Measurements from ENCODE around the gene CBARP. TPM values are rescaled to one million over a fixed set of nuclear protein-coding genes. Genes with fewer than 3 reads are reported as not detected.

The CBARP gene
- total and polyA plus RNA-seq, 7 experiments from 2014 or later, result 0.15 to 0.27 TPM; not detected in 5

DNA sequence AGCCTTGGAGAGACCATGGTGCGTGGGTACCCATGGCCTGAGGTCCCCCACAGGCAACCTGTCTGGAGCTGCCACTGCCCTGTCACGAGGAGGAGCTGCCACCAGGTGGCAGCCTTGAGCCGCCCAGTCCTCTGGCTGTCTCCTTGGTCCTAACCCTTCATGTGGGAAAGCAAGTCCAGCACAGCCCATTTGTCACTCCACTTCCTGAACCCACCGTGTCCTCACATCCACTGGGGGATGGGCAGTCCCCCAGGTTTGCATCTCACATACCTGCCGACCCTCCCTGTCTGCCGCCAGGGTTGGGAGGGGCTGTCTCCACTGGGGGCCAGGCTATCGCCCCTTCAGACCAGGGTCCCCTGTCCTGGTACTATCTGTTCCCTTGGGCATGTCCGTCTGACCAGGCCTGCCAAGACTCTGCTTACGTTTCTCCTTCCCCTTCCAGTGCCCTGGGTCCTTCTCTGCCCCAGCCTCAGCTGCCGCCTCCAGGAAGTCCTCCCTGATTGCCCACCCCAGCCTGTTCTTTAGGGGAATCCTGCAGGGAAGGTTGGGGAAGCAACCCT, 42.1 kb upstream of the CBARP start:
- ATAC-seq (no peak), DNase-seq (peak; percentile 59 to 84 (median 73))
- Mint-ChIP-seq H3K27ac (peak overlapping the region in 7 of 9 donors; percentile 43 to 90 (median 76)), H3K4me3 (peak overlapping the region in 4 of 10 donors; percentile 32 to 77 (median 48)), H3K36me3 (peaks cover 0 to 15% (median 3%) of the 10 kb centered on the region in 5 donors), H3K27me3 (peaks cover 9 to 14% (median 9%) of the 10 kb centered on the region in 5 donors), H3K4me1 (peaks cover 15 to 28% (median 20%) of the 10 kb centered on the region in 7 donors), H3K9me3 (peaks cover 0 to 2% (median 0%) of the 10 kb centered on the region in 11 donors)
- Histone ChIP-seq H3K27ac (ENCODE audit: low read depth, low read length) (no peak overlapping the region), H3K27me3 (ENCODE audit: control insufficient read depth in 2 of 2, insufficient read depth in 2 of 2, low read length in 2 of 2) (peaks cover 0 to 3% of the 10 kb centered on the region in 2 donors), H3K36me3 (ENCODE audit: control insufficient read depth in 2 of 3, insufficient read depth in 3 of 3, low read length in 3 of 3) (peaks cover 0 to 30% (median 2%) of the 10 kb centered on the region in 3 experiments), H3K9me3 (ENCODE audit: control insufficient read depth in 2 of 3, low read length in 3 of 3) (no peaks in the 10 kb centered on the region), H3K4me3 (ENCODE audit: low read length) (no peak overlapping the region), H3K4me1 (ENCODE audit: control insufficient read depth in 2 of 2, insufficient read depth in 2 of 2, low read length in 2 of 2) (peaks cover 6 to 17% of the 10 kb centered on the region in 2 donors)
- ChIA-PET POLR2A (interaction anchor here (0.6 to 2.2 kb wide), 2 partner anchors 10 to 1058 kb away, joined by 3 to 16 read pairs; partner anchors contain the start of gene CIRBP), CTCF (interaction anchor here (0.8 to 1.1 kb wide), 4 partner anchors 11 to 101 kb away, joined by 3 to 4 read pairs (median 4); partner anchors contain the start of gene CIRBP)
- intact Hi-C loops (cut with micrococcal nuclease), result loop anchor here (1.0 to 5.0 kb wide), 5 partner anchors 72 to 312 kb away; partner anchors contain the start of genes MBD3 (in 1 of the 2) and NDUFS7 (in 1 of the 2)

DNA sequence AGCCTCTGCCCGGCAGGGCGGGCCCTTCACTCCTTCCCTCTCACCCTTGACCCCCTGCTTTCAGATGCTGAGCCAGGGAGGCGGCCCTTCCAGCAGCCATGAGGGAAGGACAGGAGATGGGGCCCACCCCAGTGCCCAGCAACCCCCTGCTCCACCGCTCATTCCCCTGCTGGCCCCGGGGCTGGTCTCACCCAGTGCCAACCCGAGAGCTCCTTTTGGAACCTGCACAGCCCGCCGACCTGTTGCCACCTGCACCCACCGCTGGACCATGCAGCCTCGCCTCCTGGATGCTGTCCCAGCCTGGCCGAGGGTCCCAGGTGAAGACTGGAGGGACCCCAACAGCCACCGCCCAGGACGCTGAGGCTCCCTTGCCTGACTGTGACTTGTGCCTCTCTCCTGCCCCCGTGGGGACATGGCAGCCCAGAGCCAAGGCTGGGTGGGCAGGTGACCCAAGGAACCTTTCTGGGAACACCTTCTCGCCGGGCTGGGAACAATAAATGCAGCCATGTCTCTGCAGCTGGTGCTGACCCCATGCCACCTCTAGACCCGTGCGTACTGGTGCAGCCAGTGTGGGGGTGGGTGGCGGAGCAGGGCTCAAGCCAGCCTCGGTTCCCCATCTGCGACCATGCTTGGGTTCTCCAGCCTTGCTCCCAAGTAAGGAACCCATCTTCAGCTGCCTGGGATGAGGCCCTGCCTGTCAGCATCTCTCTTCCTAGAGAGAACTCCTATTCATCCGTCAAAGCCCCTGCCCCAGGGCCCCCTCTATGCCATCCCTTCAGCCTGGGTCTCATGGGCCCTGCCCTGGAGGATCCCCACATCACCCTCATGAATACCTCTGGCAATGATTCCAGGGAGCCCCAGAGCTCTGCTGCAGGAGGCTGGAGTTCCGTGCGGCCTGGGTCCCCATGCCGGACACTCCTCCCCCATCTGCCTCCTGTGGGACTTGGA, 41.2 kb upstream of the CBARP start:
- ChIA-PET CTCF (interaction anchor here (0.8 to 1.1 kb wide), 4 partner anchors 35 to 102 kb away, joined by 3 to 4 read pairs (median 4); no protein-coding TSS in a partner anchor), POLR2A (interaction anchor here (0.6 to 2.2 kb wide), 3 partner anchors 10 to 1059 kb away, joined by 3 to 16 read pairs (median 4); partner anchors contain the start of gene CIRBP)
- DNase-seq (no peak), ATAC-seq (no peak)
- H3K4me3 Mint-ChIP-seq, result no peak overlapping the region
- H3K4me3 ChIP-seq (ENCODE audit: low read length), result no peak overlapping the region
- H3K9me3 ChIP-seq (ENCODE audit: control insufficient read depth in 2 of 3, low read length in 3 of 3), result no peaks in the 10 kb centered on the region
- H3K36me3 Mint-ChIP-seq, result peaks cover 0 to 16% (median 3%) of the 10 kb centered on the region in 5 donors
- H3K36me3 ChIP-seq (ENCODE audit: control insufficient read depth in 2 of 3, insufficient read depth in 3 of 3, low read length in 3 of 3), result peaks cover 6 to 39% (median 11%) of the 10 kb centered on the region in 3 experiments
- intact Hi-C loops (cut with micrococcal nuclease), result loop anchor here (1.0 to 5.0 kb wide), 5 partner anchors 73 to 313 kb away; partner anchors contain the start of genes MBD3 (in 1 of the 2) and NDUFS7 (in 1 of the 2)
- H3K4me1 Mint-ChIP-seq, result peaks cover 15 to 30% (median 20%) of the 10 kb centered on the region in 7 donors
- peaks cover 0 to 2% (median 0%) of the 10 kb centered on the region in 11 donors for H3K9me3 Mint-ChIP-seq
- H3K27ac ChIP-seq (ENCODE audit: low read depth, low read length), result no peak overlapping the region
- H3K4me1 ChIP-seq (ENCODE audit: control insufficient read depth in 2 of 2, insufficient read depth in 2 of 2, low read length in 2 of 2), result peaks cover 14 to 25% of the 10 kb centered on the region in 2 donors
- H3K27me3 ChIP-seq (ENCODE audit: control insufficient read depth in 2 of 2, insufficient read depth in 2 of 2, low read length in 2 of 2), result no peaks in the 10 kb centered on the region
- H3K27me3 Mint-ChIP-seq, result peaks cover 0 to 5% (median under 1%) of the 10 kb centered on the region in 5 donors
- peak overlapping the region in 4 of 9 donors; percentile 5 to 90 (median 68) for H3K27ac Mint-ChIP-seq

DNA sequence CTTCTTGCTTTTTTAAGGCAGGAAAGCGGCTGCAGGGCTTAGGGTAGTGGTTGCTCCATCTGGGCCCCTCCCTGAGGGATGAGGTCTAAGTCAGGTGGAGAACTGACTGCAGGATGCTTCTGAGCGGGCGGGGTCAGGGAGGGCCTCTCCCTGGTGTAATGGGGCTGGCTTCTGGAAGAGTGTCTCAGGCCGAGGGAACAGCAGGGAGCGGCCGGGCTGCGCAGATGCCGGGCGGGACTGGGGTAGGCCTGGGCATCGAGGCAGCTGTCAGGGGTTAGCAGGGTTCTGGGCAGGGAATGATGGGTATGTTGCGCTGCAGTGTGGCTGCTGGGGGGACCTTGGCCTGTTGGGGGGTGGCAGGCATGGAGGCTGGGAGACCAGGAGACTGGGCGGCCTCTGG, 40.3 kb upstream of the CBARP start:
- Mint-ChIP-seq H3K4me3 (peak overlapping the region in 3 of 10 donors; percentile 25 to 74 (median 60)), H3K36me3 (peaks cover 0 to 24% (median 10%) of the 10 kb centered on the region in 5 donors), H3K4me1 (peaks cover 21 to 39% (median 27%) of the 10 kb centered on the region in 7 donors), H3K27ac (peak overlapping the region in 5 of 9 donors; percentile 13 to 72 (median 59)), H3K9me3 (peaks cover 0 to 3% (median 0%) of the 10 kb centered on the region in 11 donors), H3K27me3 (peaks cover 0 to 3% (median 0%) of the 10 kb centered on the region in 5 donors)
- no peak for ATAC-seq
- H3K9me3 ChIP-seq (ENCODE audit: control insufficient read depth in 2 of 3, low read length in 3 of 3), result no peaks in the 10 kb centered on the region
- POLR2A ChIA-PET, result interaction anchor here (0.6 to 1.2 kb wide), 2 partner anchors 9 to 57 kb away, joined by 4 to 7 read pairs; partner anchors contain the start of gene CIRBP
- no peaks in the 10 kb centered on the region for H3K27me3 ChIP-seq (ENCODE audit: control insufficient read depth in 2 of 2, insufficient read depth in 2 of 2, low read length in 2 of 2)
- H3K4me1 ChIP-seq (ENCODE audit: control insufficient read depth in 2 of 2, insufficient read depth in 2 of 2, low read length in 2 of 2), result peaks cover 23 to 34% of the 10 kb centered on the region in 2 donors
- intact Hi-C loops (cut with micrococcal nuclease), result loop anchor here (2.0 to 5.0 kb wide), 3 partner anchors 74 to 314 kb away; partner anchors contain the start of gene MBD3 (in 1 of the 2)
- no peak for DNase-seq
- H3K36me3 ChIP-seq (ENCODE audit: control insufficient read depth in 2 of 3, insufficient read depth in 3 of 3, low read length in 3 of 3), result peaks cover 14 to 48% (median 20%) of the 10 kb centered on the region in 3 experiments
- CTCF ChIA-PET, result interaction anchor here (1.0 kb wide), 1 partner anchor 94 kb away, joined by 4 read pairs; no protein-coding TSS in a partner anchor
- no peak overlapping the region for H3K27ac ChIP-seq (ENCODE audit: low read depth, low read length)
- no peak overlapping the region for H3K4me3 ChIP-seq (ENCODE audit: low read length)

DNA sequence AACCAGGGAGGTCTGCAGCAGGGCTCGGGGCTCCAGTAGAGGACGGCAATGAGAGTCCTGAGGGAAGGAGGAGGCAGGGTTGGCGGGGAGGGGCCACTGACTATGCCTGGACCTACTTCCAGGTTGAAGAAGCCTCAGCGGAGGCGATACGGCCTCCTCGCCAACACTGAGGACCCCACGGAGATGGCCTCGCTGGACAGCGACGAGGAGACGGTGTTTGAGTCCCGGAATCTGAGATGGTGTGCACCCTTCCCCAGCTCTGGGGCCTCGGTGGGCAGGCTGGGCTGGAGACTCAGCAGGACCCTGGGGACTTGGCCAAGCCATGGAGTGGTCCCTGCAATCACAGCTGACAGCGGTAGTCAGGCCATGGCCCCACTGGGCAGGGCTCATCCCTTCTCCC, 39.3 kb upstream of the CBARP start:
- H3K9me3 ChIP-seq (ENCODE audit: control insufficient read depth in 2 of 3, low read length in 3 of 3), result no peaks in the 10 kb centered on the region
- H3K27me3 ChIP-seq (ENCODE audit: control insufficient read depth in 2 of 2, insufficient read depth in 2 of 2, low read length in 2 of 2), result no peaks in the 10 kb centered on the region
- no peak for ATAC-seq
- peaks cover 22 to 58% (median 24%) of the 10 kb centered on the region in 3 experiments for H3K36me3 ChIP-seq (ENCODE audit: control insufficient read depth in 2 of 3, insufficient read depth in 3 of 3, low read length in 3 of 3)
- POLR2A ChIA-PET, result interaction anchor here (1.2 to 6.6 kb wide), 2 partner anchors 8 to 33 kb away, joined by 7 to 60 read pairs; partner anchors contain the start of gene CIRBP
- H3K27ac ChIP-seq (ENCODE audit: low read depth, low read length), result peak overlapping the region; percentile 93
- H3K36me3 Mint-ChIP-seq, result peaks cover 0 to 34% (median 17%) of the 10 kb centered on the region in 5 donors
- CTCF ChIA-PET, result no interaction called here
- peaks cover 30 to 49% (median 34%) of the 10 kb centered on the region in 7 donors for H3K4me1 Mint-ChIP-seq
- intact Hi-C loops (cut with micrococcal nuclease), result loop anchor here in 1 of 2 donors (5.0 kb wide), 2 partner anchors 75 to 315 kb away; partner anchors contain the start of gene MBD3
- H3K4me3 ChIP-seq (ENCODE audit: low read length), result no peak overlapping the region
- peaks cover 30 to 43% of the 10 kb centered on the region in 2 donors for H3K4me1 ChIP-seq (ENCODE audit: control insufficient read depth in 2 of 2, insufficient read depth in 2 of 2, low read length in 2 of 2)
- no peak for DNase-seq
- H3K27me3 Mint-ChIP-seq, result peaks cover 0 to 3% (median 0%) of the 10 kb centered on the region in 5 donors
- H3K9me3 Mint-ChIP-seq, result peaks cover 0 to 6% (median 0%) of the 10 kb centered on the region in 11 donors
- H3K4me3 Mint-ChIP-seq, result peak overlapping the region; percentile 79 to 93 (median 88)
- H3K27ac Mint-ChIP-seq, result peak overlapping the region; percentile 65 to 98 (median 95)

DNA sequence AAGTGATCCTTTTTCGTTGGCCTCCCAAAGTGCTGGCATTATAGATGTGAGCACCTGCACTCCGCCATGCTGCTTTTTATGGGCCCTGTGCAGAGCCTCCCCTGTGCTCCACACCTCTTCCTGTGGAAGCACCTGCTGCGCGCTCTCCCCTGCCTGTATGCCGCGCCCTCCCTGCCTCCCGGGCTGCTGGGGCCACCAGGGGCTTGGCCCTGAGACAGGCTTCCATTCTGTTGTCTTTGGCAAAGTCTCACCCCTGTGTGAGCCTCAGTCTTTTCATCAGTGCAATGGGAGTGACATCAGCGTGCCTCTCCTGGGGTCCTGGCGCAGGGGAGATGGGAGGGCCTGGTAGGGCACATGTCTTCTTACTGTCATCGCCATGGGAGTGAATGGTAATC, 38.8 kb upstream of the CBARP start:
- POLR2A ChIA-PET, result interaction anchor here (1.8 to 6.6 kb wide), 3 partner anchors 11 to 32 kb away, joined by 14 to 60 read pairs (median 14); no protein-coding TSS in a partner anchor
- Histone ChIP-seq H3K27me3 (ENCODE audit: control insufficient read depth in 2 of 2, insufficient read depth in 2 of 2, low read length in 2 of 2) (no peaks in the 10 kb centered on the region), H3K36me3 (ENCODE audit: control insufficient read depth in 2 of 3, insufficient read depth in 3 of 3, low read length in 3 of 3) (peaks cover 25 to 63% (median 29%) of the 10 kb centered on the region in 3 experiments), H3K4me1 (ENCODE audit: control insufficient read depth in 2 of 2, insufficient read depth in 2 of 2, low read length in 2 of 2) (peaks cover 34 to 48% of the 10 kb centered on the region in 2 donors), H3K27ac (ENCODE audit: low read depth, low read length) (peak overlapping the region; percentile 93), H3K4me3 (ENCODE audit: low read length) (peak overlapping the region; percentile 75), H3K9me3 (ENCODE audit: control insufficient read depth in 2 of 3, low read length in 3 of 3) (no peaks in the 10 kb centered on the region)
- peaks cover 31 to 51% (median 37%) of the 10 kb centered on the region in 7 donors for H3K4me1 Mint-ChIP-seq
- DNase-seq, result peak in 4 of 9 donors; percentile 37 to 58 (median 44)
- peaks cover 0 to under 1% (median 0%) of the 10 kb centered on the region in 5 donors for H3K27me3 Mint-ChIP-seq
- intact Hi-C loops (cut with micrococcal nuclease), result loop anchor here in 1 of 2 donors (5.0 kb wide), 2 partner anchors 76 to 316 kb away; partner anchors contain the start of gene MBD3
- peak overlapping the region; percentile 65 to 98 (median 95) for H3K27ac Mint-ChIP-seq
- peak overlapping the region; percentile 79 to 93 (median 88) for H3K4me3 Mint-ChIP-seq
- CTCF ChIA-PET, result no interaction called here
- H3K36me3 Mint-ChIP-seq, result peaks cover 0 to 38% (median 17%) of the 10 kb centered on the region in 5 donors
- no peak for ATAC-seq
- peaks cover 0 to 6% (median 0%) of the 10 kb centered on the region in 11 donors for H3K9me3 Mint-ChIP-seq

Data from naive thymus-derived CD4-positive, alpha-beta T cell (primary cell).